Measurements from ENCODE around the gene AGBL2. TPM values are rescaled to one million over a fixed set of nuclear protein-coding genes. Genes with fewer than 3 reads are reported as not detected.
A peak's percentile ranks its signal among the peaks of the same experiment; 100 is the strongest.

AGBL2 gene
- total RNA-seq, 4 donors from 2014 or later: not detected

- no peak for TF ChIP-seq POLR2A (IDR thresholded peaks at IDR 0.05)
- peak in 1 of 5 experiments; percentile 2 for TF ChIP-seq CTCF (IDR thresholded peaks at IDR 0.05 in 4 of 5, conservative IDR thresholded peaks at IDR 0.05 in 1 of 5)
- no peak overlapping the region for H3K4me3 ChIP-seq
- peaks cover 0 to 53% of the 10 kb centered on the region in 2 donors for H3K36me3 ChIP-seq
- intact Hi-C loops (cut with DNase I; ENCODE audit: low total_unique reads): no loop called here
- DNase-seq (no peak), ATAC-seq (no peak)
- H3K4me1 ChIP-seq: no peaks in the 10 kb centered on the region
- H3K27ac ChIP-seq: no peak overlapping the region
- no peaks in the 10 kb centered on the region for H3K27me3 ChIP-seq
- no peaks in the 10 kb centered on the region for H3K9me3 ChIP-seq
- in situ Hi-C loops (cut with MboI; ENCODE audit: low sequenced_read_pairs in 4 of 4): no loop called here
These were observed 97.8 kb downstream of the AGBL2 start for GRCh38 chr11:47617417-47617809.

DNA sequence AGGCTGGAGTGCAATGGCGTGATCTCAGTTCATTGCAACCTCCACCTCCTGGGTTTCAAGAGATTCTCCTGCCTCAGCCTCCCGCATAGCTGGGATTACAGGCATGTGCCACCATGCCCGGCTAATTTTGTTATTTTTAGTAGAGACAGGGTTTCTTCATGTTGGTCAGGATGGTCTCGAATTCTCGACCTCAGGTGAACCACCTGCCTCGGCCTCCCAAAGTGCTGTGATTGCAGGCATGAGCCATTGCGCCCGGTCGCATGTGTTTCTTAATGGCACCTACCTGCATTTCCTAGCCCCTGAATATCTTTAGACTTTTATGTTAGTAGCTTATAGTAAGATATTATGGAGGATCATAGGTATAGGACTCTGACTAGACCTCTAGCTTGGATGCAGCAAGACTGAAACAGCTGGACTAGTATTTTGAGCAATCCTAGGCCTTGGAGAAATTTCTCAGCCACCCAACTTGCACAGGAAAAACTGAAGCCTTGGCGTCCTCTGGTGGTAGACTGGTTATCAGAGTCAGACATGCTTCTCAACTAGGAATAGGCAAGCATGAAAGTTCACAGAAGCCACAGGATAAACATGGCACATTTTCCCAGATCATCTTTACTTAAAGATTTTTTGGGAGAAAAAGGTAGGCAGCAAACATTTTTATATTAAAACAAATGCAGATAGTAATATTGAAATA is 98.3 kb downstream of the AGBL2 start:
- Histone ChIP-seq H3K4me3 (no peak overlapping the region), H3K9me3 (no peaks in the 10 kb centered on the region), H3K4me1 (no peaks in the 10 kb centered on the region), H3K27ac (no peak overlapping the region), H3K27me3 (no peaks in the 10 kb centered on the region), H3K36me3 (peaks cover 0 to 48% of the 10 kb centered on the region in 2 donors)
- in situ Hi-C loops (cut with MboI; ENCODE audit: low sequenced_read_pairs in 4 of 4): no loop called here
- ATAC-seq (peak in 1 of 2 donors; percentile 72), DNase-seq (peak in 1 of 2 donors; percentile 39)
- intact Hi-C loops (cut with DNase I; ENCODE audit: low total_unique reads): no loop called here
- TF ChIP-seq CTCF (IDR thresholded peaks at IDR 0.05 in 4 of 5, conservative IDR thresholded peaks at IDR 0.05 in 1 of 5): peak; percentile 13 to 47 (median 23)
- TF ChIP-seq POLR2A (IDR thresholded peaks at IDR 0.05): no peak

GRCh38 chr11:47615249-47615648 is 99.9 kb downstream of the AGBL2 start:
- TF ChIP-seq CTCF (IDR thresholded peaks at IDR 0.05 in 4 of 5, conservative IDR thresholded peaks at IDR 0.05 in 1 of 5): no peak
- TF ChIP-seq POLR2A (IDR thresholded peaks at IDR 0.05): no peak
- DNase-seq (no peak), ATAC-seq (no peak)
- Histone ChIP-seq H3K9me3 (no peaks in the 10 kb centered on the region), H3K27me3 (no peaks in the 10 kb centered on the region), H3K4me1 (peaks cover 0 to 8% of the 10 kb centered on the region in 2 donors), H3K36me3 (peaks cover 0 to 32% of the 10 kb centered on the region in 2 donors), H3K4me3 (no peak overlapping the region), H3K27ac (no peak overlapping the region)
- in situ Hi-C loops (cut with MboI; ENCODE audit: low sequenced_read_pairs in 4 of 4) (no loop called here), intact Hi-C loops (cut with DNase I; ENCODE audit: low total_unique reads) (no loop called here)

GRCh38 chr11:47611348-47611794 is 103.8 kb downstream of the AGBL2 start:
- no peak for TF ChIP-seq POLR2A (IDR thresholded peaks at IDR 0.05)
- no peak for TF ChIP-seq CTCF (IDR thresholded peaks at IDR 0.05 in 4 of 5, conservative IDR thresholded peaks at IDR 0.05 in 1 of 5)
- H3K27ac ChIP-seq: no peak overlapping the region
- no peaks in the 10 kb centered on the region for H3K9me3 ChIP-seq
- intact Hi-C loops (cut with DNase I; ENCODE audit: low total_unique reads): no loop called here
- no peak for DNase-seq
- peaks cover 0 to 8% of the 10 kb centered on the region in 2 donors for H3K4me1 ChIP-seq
- H3K27me3 ChIP-seq: no peaks in the 10 kb centered on the region
- no peak overlapping the region for H3K4me3 ChIP-seq
- in situ Hi-C loops (cut with MboI; ENCODE audit: low sequenced_read_pairs in 4 of 4): no loop called here
- H3K36me3 ChIP-seq: no peaks in the 10 kb centered on the region
- ATAC-seq: peak; percentile 39 to 52
